HCT116 (cell line): ENCODE measurements around the gene IL31. TPM values are rescaled to one million over a fixed set of nuclear protein-coding genes. Genes with fewer than 3 reads are reported as not detected.

Source experiments
- ATAC-seq: fragments of 200-7000 bp; cut with Tn5 transposase; 2 replicates; pipeline ENCODE4 v1.9.1; 2020; ENCODE audit warnings: mild to moderate bottlenecking, moderate library complexity
- BruUV-seq: library from RNA; stranded (reverse); fragments of 400-500 nt; replicated peaks from 2 replicates; lab custom pipeline; 2021; lab: Mats Ljungman, UMichigan
- CTCF ChIA-PET: fragments of 300-600 bp; sonication (Branson Sonifier 250); formaldehyde crosslinking; loops from one replicate; lab custom pipeline; 2021; ENCODE audit warnings: antibody characterized with exemption; lab: Charles Lee
- POLR2A ChIA-PET: fragments of 300-600, 350-600 bp; sonication (Branson Sonifier 250); formaldehyde crosslinking; loops from one replicate; lab custom pipeline; 2021; ENCODE audit warnings: antibody characterized with exemption; lab: Charles Lee
- RAD21 ChIA-PET, 2 experiments: fragments of 300-600 bp; sonication (Branson Sonifier 250); formaldehyde crosslinking; loops; one replicate each; lab custom pipeline; 2023; ENCODE audit warnings: low total read pairs in 2 of 2; ENCODE audit not compliant: uncharacterized antibody in 2 of 2, unreplicated experiment in 2 of 2, low non-redundant PET in 1 of 2; lab: Charles Lee
- DNase-seq: peaks from one replicate; pipeline ENCODE4 v3.0.0-alpha.2; 2010; ENCODE audit warnings: low read depth, low spot score
- H2AFZ ChIP-seq: fragments of 200-600 bp; shearing (Covaris generic), sonication (generic); 2 replicates; pipeline ENCODE4 v1.6.1; 2017; ENCODE audit warnings: low read depth, mixed run types, mixed read lengths, antibody characterized with exemption, low read length; ENCODE audit not compliant: poor library complexity, severe bottlenecking
- H3K27ac ChIP-seq: 2 replicates; pipeline ENCODE4 v1.5.1; 2012; ENCODE audit warnings: low read depth, low read length
- H3K27me3 ChIP-seq: fragments of 200-600 bp; sonication (generic); 2 replicates; pipeline ENCODE4 v1.6.1; 2016; ENCODE audit warnings: mixed run types, low read length, mixed read lengths; ENCODE audit not compliant: insufficient read depth
- H3K36me3 ChIP-seq, 2 experiments: fragments of 200-500 bp in 1 of 2; fragments of 200-600 bp in 1 of 2; sonication (Bioruptor generic) in 1 of 2; sonication (generic) in 1 of 2; 2 replicates each; pipeline versions ENCODE4 v1.5.1 to v1.6.1; 2014 to 2016; ENCODE audit warnings: low read length in 2 of 2, inconsistent platforms in 1 of 2, mixed read lengths in 1 of 2, mixed run types in 1 of 2; ENCODE audit not compliant: insufficient read depth in 2 of 2, control insufficient read depth in 1 of 2
- H3K4me1 ChIP-seq, 2 experiments: fragments of 200-600 bp in 1 of 2; sonication (generic) in 1 of 2; 2 replicates each; pipeline versions ENCODE4 v1.5.1 to v1.6.1; 2012 to 2017; ENCODE audit warnings: low read length in 2 of 2, inconsistent platforms in 1 of 2, mild to moderate bottlenecking in 1 of 2, mixed read lengths in 1 of 2, mixed run types in 1 of 2, moderate library complexity in 1 of 2; ENCODE audit not compliant: insufficient read depth in 2 of 2, control insufficient read depth in 1 of 2
- H3K4me2 ChIP-seq: fragments of 200-600 bp; sonication (generic); 2 replicates; pipeline ENCODE4 v1.6.1; 2017; ENCODE audit warnings: mixed run types, low read length, mixed read lengths
- H3K4me3 ChIP-seq, 2 experiments: fragments of 200-600 bp in 1 of 2; sonication (generic) in 1 of 2; replicated peaks in 1 of 2; 2 replicates each; pipeline ENCODE4 v1.5.1; 2011 to 2016; ENCODE audit warnings: low read length in 2 of 2, control low read depth in 1 of 2, low read depth in 1 of 2, mild to moderate bottlenecking in 1 of 2, mixed read lengths in 1 of 2, mixed run types in 1 of 2
- H3K79me2 ChIP-seq: fragments of 200-600 bp; sonication (generic); 2 replicates; pipeline ENCODE4 v1.6.1; 2017; ENCODE audit warnings: mild to moderate bottlenecking, mixed run types, low read length, moderate library complexity, mixed read lengths; ENCODE audit not compliant: insufficient read depth
- H3K9ac ChIP-seq: fragments of 200-600 bp; sonication (generic); 2 replicates; pipeline ENCODE4 v1.6.1; 2016; ENCODE audit warnings: low read length, mixed read lengths
- H3K9me2 ChIP-seq: fragments of 200-600 bp; sonication (generic), shearing (Covaris generic); 2 replicates; pipeline ENCODE4 v1.6.1; 2017; ENCODE audit warnings: mixed run types, mild to moderate bottlenecking, moderate library complexity; ENCODE audit not compliant: insufficient read depth
- H3K9me3 ChIP-seq, 2 experiments: fragments of 200-500 bp in 1 of 2; fragments of 200-600 bp in 1 of 2; sonication (Bioruptor generic) in 1 of 2; sonication (generic) in 1 of 2; 2 replicates each; pipeline ENCODE4 v1.6.1; 2014 to 2017; ENCODE audit warnings: low read length in 2 of 2, mixed read lengths in 2 of 2, inconsistent platforms in 1 of 2, low read depth in 1 of 2, mild to moderate bottlenecking in 1 of 2, mixed run types in 1 of 2, moderate library complexity in 1 of 2; ENCODE audit not compliant: control insufficient read depth in 1 of 2, insufficient read depth in 1 of 2
- H4K20me1 ChIP-seq: fragments of 200-600 bp; sonication (generic), shearing (Covaris generic); 2 replicates; pipeline ENCODE4 v1.6.1; 2017; ENCODE audit warnings: mixed run types, mild to moderate bottlenecking, moderate library complexity; ENCODE audit not compliant: insufficient read depth
- CBX3 ChIP-seq: IDR thresholded peaks from 2 replicates; pipeline ENCODE4 v1.6.1; 2012; ENCODE audit warnings: low read depth
- CEBPB ChIP-seq: IDR thresholded peaks from 2 replicates; pipeline ENCODE4 v1.6.1; 2012; ENCODE audit warnings: low read depth
- CTCF ChIP-seq, 3 experiments: fragments of 200-600 bp in 1 of 3; sonication (generic) in 1 of 3; IDR thresholded peaks in 2 of 3; conservative IDR thresholded peaks in 1 of 3; 2 replicates each; pipeline ENCODE4 v1.5.1; 2012 to 2017; ENCODE audit warnings: low read depth in 2 of 3, low read length in 2 of 3, antibody characterized with exemption in 1 of 3, borderline replicate concordance in 1 of 3, control low read depth in 1 of 3, mild to moderate bottlenecking in 1 of 3, mixed read lengths in 1 of 3, mixed run types in 1 of 3, moderate library complexity in 1 of 3; ENCODE audit not compliant: insufficient read depth in 1 of 3
- EGR1 ChIP-seq: IDR thresholded peaks from 2 replicates; pipeline ENCODE4 v1.6.1; 2012; ENCODE audit warnings: low read depth
- EZH2 ChIP-seq: fragments of 200-600 bp; sonication (generic); IDR thresholded peaks from 2 replicates; pipeline ENCODE4 v1.6.1; 2017; ENCODE audit warnings: antibody characterized with exemption, mixed run types
- FOSL1 ChIP-seq: IDR thresholded peaks from 2 replicates; pipeline ENCODE4 v1.6.1; 2012; ENCODE audit warnings: low read depth
- POLR2AphosphoS5 ChIP-seq: IDR thresholded peaks from 2 replicates; pipeline ENCODE4 v1.6.1; 2011; ENCODE audit warnings: mild to moderate bottlenecking, low read depth, low read length, moderate library complexity
- REST ChIP-seq: IDR thresholded peaks from 2 replicates; pipeline ENCODE4 v1.6.1; 2012; ENCODE audit warnings: low read depth
- SIN3A ChIP-seq: IDR thresholded peaks from 2 replicates; pipeline ENCODE4 v1.6.1; 2012; ENCODE audit warnings: low read depth
- SP1 ChIP-seq: IDR thresholded peaks from 2 replicates; pipeline ENCODE4 v1.6.1; 2012; ENCODE audit warnings: low read depth
- ZBTB33 ChIP-seq: IDR thresholded peaks from 2 replicates; pipeline ENCODE4 v1.6.1; 2011; ENCODE audit warnings: mild to moderate bottlenecking, low read length, moderate library complexity; ENCODE audit not compliant: insufficient replicate concordance; ENCODE audit errors: extremely low read depth
- ZFX ChIP-seq: fragments of 450-650 bp; IDR thresholded peaks from 2 replicates; pipeline ENCODE4 v1.6.1; 2017
- ZNF274 ChIP-seq: fragments of 200-500 bp; sonication (Bioruptor generic); IDR thresholded peaks from 2 replicates; pipeline ENCODE4 v1.6.1; 2014; ENCODE audit warnings: mild to moderate bottlenecking, low read depth, low read length, inconsistent platforms
- intact Hi-C: fragments of 100-400 bp; cut with micrococcal nuclease; formaldehyde crosslinking; loops from 2 replicates; pipeline ENCODE4 v1.10.0; 2022
- total RNA-seq: library from RNA; stranded (reverse); gene quantifications from one replicate; pipeline ENCODE4 v1.2.1, GENCODE V29; 2021; ENCODE audit not compliant: unreplicated experiment

IL31 gene
- total RNA-seq, 1 experiment from 2014 or later: not detected

- no TSS peak for BruUV-seq
Observed at GRCh38 chr12:122150127-122150681, 23.8 kb downstream of the IL31 start.

GRCh38 chr12:122148657-122149056, 25.4 kb downstream of the IL31 start:
- no peaks in the 10 kb centered on the region for H3K9me2 ChIP-seq
- no peak overlapping the region for H3K4me2 ChIP-seq
- no peak overlapping the region for H3K4me3 ChIP-seq
- H3K27ac ChIP-seq: no peak overlapping the region
- CTCF ChIA-PET: no interaction called here
- no TSS peak for BruUV-seq
- intact Hi-C loops: no loop called here
- H3K36me3 ChIP-seq: no peaks in the 10 kb centered on the region
- ATAC-seq (no peak), DNase-seq (no peak)
- no peak for TF ChIP-seq ZBTB33
- no peak for TF ChIP-seq SIN3A
- no peak for TF ChIP-seq POLR2AphosphoS5
- TF ChIP-seq CBX3: no peak
- TF ChIP-seq FOSL1: no peak
- TF ChIP-seq SP1: no peak
- TF ChIP-seq REST: no peak
- no peak for TF ChIP-seq EZH2
- no peak for TF ChIP-seq EGR1
- TF ChIP-seq CTCF (IDR thresholded peaks at IDR 0.05 in 2 of 3, conservative IDR thresholded peaks at IDR 0.05 in 1 of 3; ENCODE audit: borderline replicate concordance in 1 of 3, insufficient read depth in 1 of 3, low read depth in 2 of 3, low read length in 2 of 3): no peak
- no peak for TF ChIP-seq ZFX
- TF ChIP-seq CEBPB: no peak
- no peak for TF ChIP-seq ZNF274
- H3K4me1 ChIP-seq: no peaks in the 10 kb centered on the region
- no peaks in the 10 kb centered on the region for H3K9me3 ChIP-seq
- no peak overlapping the region for H2AFZ ChIP-seq
- H4K20me1 ChIP-seq: no peaks in the 10 kb centered on the region
- no peak overlapping the region for H3K9ac ChIP-seq
- RAD21 ChIA-PET: no interaction called here
- POLR2A ChIA-PET: no interaction called here
- no peaks in the 10 kb centered on the region for H3K79me2 ChIP-seq
- H3K27me3 ChIP-seq: no peaks in the 10 kb centered on the region

More at GRCh38 chr12:122150127-122150681, 23.8 kb downstream of the IL31 start:
- RAD21 ChIA-PET: no interaction called here
- POLR2A ChIA-PET: no interaction called here
- intact Hi-C loops: no loop called here
- no peaks in the 10 kb centered on the region for H4K20me1 ChIP-seq
- no peaks in the 10 kb centered on the region for H3K9me3 ChIP-seq
- H3K4me1 ChIP-seq: no peaks in the 10 kb centered on the region
- TF ChIP-seq SP1: no peak
- H3K27ac ChIP-seq: no peak overlapping the region
- ATAC-seq (no peak), DNase-seq (no peak)
- H3K4me3 ChIP-seq: no peak overlapping the region
- no peaks in the 10 kb centered on the region for H3K79me2 ChIP-seq
- H3K27me3 ChIP-seq: no peaks in the 10 kb centered on the region
- H2AFZ ChIP-seq: no peak overlapping the region
- no peaks in the 10 kb centered on the region for H3K36me3 ChIP-seq
- CTCF ChIA-PET: no interaction called here
- no peaks in the 10 kb centered on the region for H3K9me2 ChIP-seq
- no peak overlapping the region for H3K4me2 ChIP-seq
- H3K9ac ChIP-seq: no peak overlapping the region
